ENCODE results near the gene BCAS3. TPM values are rescaled to one million over a fixed set of nuclear protein-coding genes. Genes with fewer than 3 reads are reported as not detected.

BCAS3 gene
- 30.8 and 31.8 TPM in 2 replicates for total RNA-seq

GRCh38 chr17:60677308-60678117 lies at the start of gene BCAS3:
Gene BCAS3 (plus strand): TSS chr17:60677851.

GRCh38 chr17:61399131-61400065 lies 721.7 kb downstream of the BCAS3 start, which contains the start of gene TBX2:
Gene TBX2 (plus strand): TSS chr17:61399843. CDS start chr17:61400177, 334 bp downstream.

Other genes with a start within 250 kb of the BCAS3 start
- 55.7 and 72.4 TPM in 2 replicates for gene APPBP2, start 151.6 kb upstream of the BCAS3 start, total RNA-seq
- 10.5 and 13.9 TPM in 2 replicates for gene PPM1D, start 77.7 kb upstream of the BCAS3 start, total RNA-seq